GM10266 (cell line): ENCODE data around the gene CEACAM7.

Source experiments
- DNase-seq: peaks from one replicate; pipeline ENCODE4 v3.0.0; 2012; ENCODE audit errors: extremely low spot score
- CTCF ChIP-seq: IDR thresholded peaks from 2 replicates; pipeline ENCODE4 v1.5.1; 2012; ENCODE audit warnings: mild to moderate bottlenecking, low read depth; ENCODE audit not compliant: control insufficient read depth, insufficient read depth; ENCODE audit errors: missing control alignments

The CEACAM7 gene

DNA sequence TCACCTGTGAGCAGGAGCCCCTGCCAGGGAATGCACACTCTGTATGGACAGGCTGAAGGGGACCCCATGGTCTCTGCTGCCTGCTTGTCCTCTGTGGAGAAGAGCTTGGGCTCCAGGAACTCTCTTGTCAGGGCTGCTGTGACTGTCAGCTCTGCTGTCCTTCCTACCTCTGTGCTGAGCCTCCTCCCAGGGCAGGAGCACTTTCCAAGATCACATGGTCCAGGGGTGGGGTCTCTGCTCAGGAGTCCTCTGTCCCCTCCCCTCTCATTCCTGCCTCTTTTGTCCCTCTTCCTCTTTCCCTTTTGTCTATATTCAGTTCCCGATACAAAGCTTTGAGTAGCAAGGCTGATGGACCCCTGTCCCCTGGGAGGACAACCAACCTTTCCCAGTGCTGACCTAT lies at the start of gene CEACAM7:
CEACAM7 (minus strand) TSS at position 173 of the 400 bp plus-strand sequence; CDS start at position 68, 105 bp downstream.
- TF ChIP-seq CTCF = no peak

GRCh38 chr19:41735071-41735600 lies 47.1 kb upstream of the CEACAM7 start:
- no peak for TF ChIP-seq CTCF
- no peak for DNase-seq

More for the DNA sequence above, at the start of gene CEACAM7:
- DNase-seq = no peak

GRCh38 chr19:41734585-41734984 lies 46.5 kb upstream of the CEACAM7 start:
- no peak for DNase-seq
- TF ChIP-seq CTCF = no peak

GRCh38 chr19:41734156-41734555 lies 46.1 kb upstream of the CEACAM7 start:
- no peak for TF ChIP-seq CTCF
- no peak for DNase-seq

DNA sequence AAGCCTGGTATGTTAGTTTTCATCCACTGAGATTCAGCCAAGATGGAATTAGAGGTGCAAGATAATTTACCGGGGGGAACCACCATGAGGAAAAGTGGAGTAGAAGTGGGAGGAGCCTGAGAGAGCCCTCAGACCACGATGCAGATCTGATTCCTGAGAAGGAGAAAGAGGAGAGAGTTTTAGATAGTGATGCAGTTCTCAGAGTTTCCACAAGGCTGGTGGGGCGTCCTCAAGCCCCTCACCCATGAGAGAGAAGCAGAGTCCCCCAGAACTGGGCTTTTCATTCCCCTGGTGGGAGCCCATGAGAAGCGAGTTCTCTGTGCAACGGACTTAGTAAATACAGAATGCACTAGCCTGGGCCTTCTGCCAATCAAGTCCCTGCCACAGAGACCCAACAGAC lies 38.4 kb upstream of the CEACAM7 start:
- no peak for DNase-seq
- no peak for TF ChIP-seq CTCF

GRCh38 chr19:41720103-41720502 lies 32.0 kb upstream of the CEACAM7 start:
- no peak for DNase-seq
- TF ChIP-seq CTCF = no peak

DNA sequence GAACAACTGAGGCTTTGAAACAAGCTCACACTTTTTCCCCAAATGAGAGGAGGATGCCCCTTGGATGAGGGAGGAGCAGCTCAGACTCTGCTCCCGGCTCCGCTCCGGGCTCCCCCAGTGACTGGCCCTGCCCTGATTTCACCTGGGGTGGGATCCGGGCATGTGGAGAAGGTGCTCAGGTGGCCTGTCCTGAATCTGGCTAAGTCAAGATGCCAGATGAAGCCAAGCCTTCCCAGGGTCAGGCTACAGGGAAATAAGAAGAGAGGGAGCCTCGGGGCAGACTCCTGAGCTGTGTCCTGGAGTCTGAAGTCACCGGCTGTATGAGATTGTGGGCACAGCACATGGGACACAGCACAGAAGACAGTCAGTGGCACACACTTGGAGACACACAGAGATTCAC lies 30.7 kb upstream of the CEACAM7 start:
- TF ChIP-seq CTCF = no peak

More for the DNA sequence above, 30.7 kb upstream of the CEACAM7 start:
- DNase-seq = no peak
